H9 (cell line): ENCODE data around the gene CCNB2. TPM values are rescaled to one million over a fixed set of nuclear protein-coding genes. Genes with fewer than 3 reads are reported as not detected.

Experiments used
- DNase-seq: peaks from one replicate; pipeline ENCODE4 v3.0.0-alpha.2; 2017
- H2AFZ ChIP-seq: one replicate; pipeline ENCODE4 v1.6.1; 2013; ENCODE audit warnings: mild to moderate bottlenecking, low read length, control low read depth, moderate library complexity
- H2AK5ac ChIP-seq: 2 replicates; pipeline ENCODE4 v1.6.1; 2013; ENCODE audit warnings: low read length, control low read depth, mixed read lengths; ENCODE audit not compliant: insufficient read length
- H2BK120ac ChIP-seq: one replicate; pipeline ENCODE4 v1.6.1; 2013; ENCODE audit warnings: low read depth, mild to moderate bottlenecking, low read length, control low read depth, inconsistent platforms; ENCODE audit not compliant: poor library complexity, severe bottlenecking
- H2BK12ac ChIP-seq: 2 replicates; pipeline ENCODE4 v1.6.1; 2013; ENCODE audit warnings: low read length, control low read depth, mixed read lengths, low read depth; ENCODE audit not compliant: insufficient read length
- H2BK15ac ChIP-seq: 2 replicates; pipeline ENCODE4 v1.6.1; 2013; ENCODE audit warnings: low read depth, low read length, control low read depth
- H2BK20ac ChIP-seq: one replicate; pipeline ENCODE4 v1.6.1; 2013; ENCODE audit warnings: low read depth, mild to moderate bottlenecking, low read length, control low read depth, inconsistent platforms; ENCODE audit not compliant: poor library complexity, severe bottlenecking
- H2BK5ac ChIP-seq: 2 replicates; pipeline ENCODE4 v1.6.1; 2013; ENCODE audit warnings: low read length, control low read depth, mixed read lengths; ENCODE audit not compliant: insufficient read length
- H3K14ac ChIP-seq: 2 replicates; pipeline ENCODE4 v1.6.1; 2013; ENCODE audit warnings: low read length, control low read depth; ENCODE audit not compliant: insufficient read depth
- H3K18ac ChIP-seq: 2 replicates; pipeline ENCODE4 v1.6.1; 2013; ENCODE audit warnings: low read depth, mild to moderate bottlenecking, mixed read lengths, low read length, control low read depth; ENCODE audit not compliant: insufficient read length
- H3K23ac ChIP-seq: 2 replicates; pipeline ENCODE4 v1.6.1; 2013; ENCODE audit warnings: low read length, control low read depth, mixed read lengths, low read depth; ENCODE audit not compliant: insufficient read length
- H3K23me2 ChIP-seq: 2 replicates; pipeline ENCODE4 v1.6.1; 2013; ENCODE audit warnings: low read depth, mild to moderate bottlenecking, mixed read lengths, low read length, control low read depth; ENCODE audit not compliant: insufficient read length, poor library complexity, severe bottlenecking
- H3K27ac ChIP-seq: 2 replicates; pipeline ENCODE4 v1.5.1; 2013; ENCODE audit warnings: low read length, control low read depth, mixed read lengths, low read depth; ENCODE audit not compliant: insufficient read length
- H3K27me3 ChIP-seq: 2 replicates; pipeline ENCODE4 v1.6.1; 2013; ENCODE audit warnings: low read length, control low read depth, inconsistent platforms; ENCODE audit not compliant: insufficient read depth
- H3K4ac ChIP-seq: 2 replicates; pipeline ENCODE4 v1.6.1; 2013; ENCODE audit warnings: low read depth, mild to moderate bottlenecking, control low read depth, inconsistent platforms, low read length, moderate library complexity
- H3K4me1 ChIP-seq: 2 replicates; pipeline ENCODE4 v1.6.1; 2013; ENCODE audit warnings: low read length, control low read depth, inconsistent platforms; ENCODE audit not compliant: insufficient read depth
- H3K4me2 ChIP-seq: 2 replicates; pipeline ENCODE4 v1.6.1; 2013; ENCODE audit warnings: low read length, control low read depth, mixed read lengths; ENCODE audit not compliant: insufficient read length, insufficient read depth
- H3K56ac ChIP-seq: 2 replicates; pipeline ENCODE4 v1.6.1; 2013; ENCODE audit warnings: low read depth, mild to moderate bottlenecking, mixed read lengths, low read length, control low read depth; ENCODE audit not compliant: insufficient read length
- H3K79me1 ChIP-seq: 2 replicates; pipeline ENCODE4 v1.6.1; 2013; ENCODE audit warnings: low read depth, mild to moderate bottlenecking, moderate library complexity, low read length, control low read depth, inconsistent platforms; ENCODE audit not compliant: insufficient read depth, poor library complexity, severe bottlenecking
- H3K79me2 ChIP-seq: 2 replicates; pipeline ENCODE4 v1.6.1; 2013; ENCODE audit warnings: low read length, control low read depth, inconsistent platforms; ENCODE audit not compliant: insufficient read depth
- H3K9ac ChIP-seq: 2 replicates; pipeline ENCODE4 v1.6.1; 2013; ENCODE audit warnings: low read length, control low read depth, mixed read lengths; ENCODE audit not compliant: insufficient read length; ENCODE audit errors: extremely low read depth
- H3K9me3 ChIP-seq: one replicate; pipeline ENCODE4 v1.6.1; 2013; ENCODE audit warnings: low read depth, low read length, inconsistent platforms; ENCODE audit not compliant: control insufficient read depth
- H3T11ph ChIP-seq: one replicate; pipeline ENCODE4 v1.6.1; 2013; ENCODE audit warnings: mild to moderate bottlenecking, low read length, control low read depth, inconsistent platforms
- H4K20me1 ChIP-seq: one replicate; pipeline ENCODE4 v1.6.1; 2013; ENCODE audit not compliant: control insufficient read depth, insufficient read length, insufficient read depth
- H4K5ac ChIP-seq: 2 replicates; pipeline ENCODE4 v1.6.1; 2013; ENCODE audit warnings: low read depth, mild to moderate bottlenecking, mixed read lengths, low read length, control low read depth; ENCODE audit not compliant: insufficient read length
- H4K8ac ChIP-seq: replicated peaks from 2 replicates; pipeline ENCODE4 v1.6.1; 2013; ENCODE audit warnings: low read length, control low read depth, mixed read lengths, low read depth; ENCODE audit not compliant: insufficient read length
- H4K91ac ChIP-seq: 2 replicates; pipeline ENCODE4 v1.6.1; 2013; ENCODE audit warnings: low read depth, mild to moderate bottlenecking, moderate library complexity, mixed read lengths, low read length, control low read depth; ENCODE audit not compliant: insufficient read length
- H3K27ac Mint-ChIP-seq, 3 experiments: 2 replicates in 2 of 3; 3 replicates in 1 of 3; pipeline ENCODE4 v1.8.0; 2020 to 2021; ENCODE audit warnings: mixed read lengths in 3 of 3, mild to moderate bottlenecking in 1 of 3, moderate library complexity in 1 of 3
- H3K27me3 Mint-ChIP-seq: 2 replicates; pipeline ENCODE4 v1.8.0; 2021; ENCODE audit warnings: low read depth, mild to moderate bottlenecking, moderate library complexity, mixed read lengths
- H3K36me3 Mint-ChIP-seq, 3 experiments: 2 replicates in 2 of 3; 3 replicates in 1 of 3; pipeline ENCODE4 v1.8.0; 2020 to 2021; ENCODE audit warnings: low read depth in 3 of 3, mixed read lengths in 3 of 3; ENCODE audit not compliant: insufficient read depth in 1 of 3
- H3K4me1 Mint-ChIP-seq, 2 experiments: 2 replicates each; pipeline ENCODE4 v1.8.0; 2020; ENCODE audit warnings: mixed read lengths in 2 of 2
- H3K4me3 Mint-ChIP-seq, 2 experiments: 2 replicates in 1 of 2; 3 replicates in 1 of 2; pipeline ENCODE4 v1.8.0; 2020 to 2021; ENCODE audit warnings: mild to moderate bottlenecking in 2 of 2, mixed read lengths in 2 of 2, moderate library complexity in 1 of 2
- H3K9me3 Mint-ChIP-seq, 2 experiments: 2 replicates in 1 of 2; 3 replicates in 1 of 2; pipeline ENCODE4 v1.8.0; 2020; ENCODE audit warnings: mild to moderate bottlenecking in 2 of 2, mixed read lengths in 2 of 2, moderate library complexity in 1 of 2
- WGBS: extraction: QIAGEN DNeasy Blood & Tissue Kit; methylation state at CpG from one replicate; pipeline ENCODE4 v1.1.7; 2013; ENCODE audit warnings: missing lambda C conversion rate, low lambda C conversion rate, mixed read lengths; ENCODE audit not compliant: insufficient read length; ENCODE audit errors: extremely low coverage; 5-methylcytosine and 5-hydroxymethylcytosine counted together
- total RNA-seq: library from RNA; stranded (reverse); gene quantifications from 2 replicates; pipeline ENCODE4 v1.2.1, GENCODE V29; 2021
- TF ChIP-seq, protein P1 (sequence below): fragments of 200-600 bp; sonication (generic); conservative IDR thresholded peaks from 3 replicates; pipeline ENCODE4 v1.8.0; 2021; ENCODE audit warnings: antibody characterized with exemption, mild to moderate bottlenecking

CCNB2 gene
- total RNA-seq, 1 experiment from 2014 or later = 122 TPM

DNA sequence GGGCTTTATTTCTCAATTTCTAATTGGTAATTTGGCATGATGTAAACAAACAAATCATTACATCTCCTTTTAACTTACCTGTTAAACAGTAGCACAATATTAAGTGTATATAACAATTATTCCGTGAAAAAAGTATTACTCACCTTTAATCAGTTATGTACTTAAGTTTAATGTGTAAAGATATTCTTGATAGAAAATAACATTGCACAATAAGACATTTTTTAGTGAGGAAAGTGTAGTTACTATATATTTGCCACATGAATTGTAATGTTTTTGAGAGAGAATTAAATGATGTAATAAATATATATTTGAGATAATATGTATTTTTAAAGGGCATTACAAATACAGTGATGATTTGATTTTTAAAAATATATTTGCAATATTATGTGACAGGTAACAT, 10.9 kb upstream of the CCNB2 start:
- H2AFZ ChIP-seq = no peak overlapping the region
- DNase-seq = no peak
- no peak overlapping the region for H2AK5ac ChIP-seq
- H3K23me2 ChIP-seq = no peaks in the 10 kb centered on the region
- H3K9me3 Mint-ChIP-seq = no peaks in the 10 kb centered on the region
- no peak overlapping the region for H3K4me2 ChIP-seq
- no peaks in the 10 kb centered on the region for H3K79me1 ChIP-seq
- H3K9me3 ChIP-seq = no peaks in the 10 kb centered on the region
- H4K20me1 ChIP-seq = no peaks in the 10 kb centered on the region
- H4K8ac ChIP-seq = no peak overlapping the region
- no peak overlapping the region for H2BK20ac ChIP-seq
- no peaks in the 10 kb centered on the region for H3K79me2 ChIP-seq
- TF ChIP-seq, protein P1, sequence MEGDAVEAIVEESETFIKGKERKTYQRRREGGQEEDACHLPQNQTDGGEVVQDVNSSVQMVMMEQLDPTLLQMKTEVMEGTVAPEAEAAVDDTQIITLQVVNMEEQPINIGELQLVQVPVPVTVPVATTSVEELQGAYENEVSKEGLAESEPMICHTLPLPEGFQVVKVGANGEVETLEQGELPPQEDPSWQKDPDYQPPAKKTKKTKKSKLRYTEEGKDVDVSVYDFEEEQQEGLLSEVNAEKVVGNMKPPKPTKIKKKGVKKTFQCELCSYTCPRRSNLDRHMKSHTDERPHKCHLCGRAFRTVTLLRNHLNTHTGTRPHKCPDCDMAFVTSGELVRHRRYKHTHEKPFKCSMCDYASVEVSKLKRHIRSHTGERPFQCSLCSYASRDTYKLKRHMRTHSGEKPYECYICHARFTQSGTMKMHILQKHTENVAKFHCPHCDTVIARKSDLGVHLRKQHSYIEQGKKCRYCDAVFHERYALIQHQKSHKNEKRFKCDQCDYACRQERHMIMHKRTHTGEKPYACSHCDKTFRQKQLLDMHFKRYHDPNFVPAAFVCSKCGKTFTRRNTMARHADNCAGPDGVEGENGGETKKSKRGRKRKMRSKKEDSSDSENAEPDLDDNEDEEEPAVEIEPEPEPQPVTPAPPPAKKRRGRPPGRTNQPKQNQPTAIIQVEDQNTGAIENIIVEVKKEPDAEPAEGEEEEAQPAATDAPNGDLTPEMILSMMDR = no peak
- H2BK15ac ChIP-seq = no peak overlapping the region
- H3K56ac ChIP-seq = no peak overlapping the region
- WGBS = no CpG with 5 or more reads among the region's 1 CpG
- H3K9ac ChIP-seq = no peak overlapping the region
- H4K91ac ChIP-seq = no peak overlapping the region
- H3K4me1 ChIP-seq = no peaks in the 10 kb centered on the region
- H2BK12ac ChIP-seq = no peak overlapping the region
- H3K36me3 Mint-ChIP-seq = peaks cover 3 to 43% (median 40%) of the 10 kb centered on the region in 3 experiments; a peak in 5 of 7 replicates
- H3K27ac Mint-ChIP-seq = no peak overlapping the region
- no peak overlapping the region for H3K4ac ChIP-seq
- no peak overlapping the region for H3K14ac ChIP-seq
- no peaks in the 10 kb centered on the region for H3K4me1 Mint-ChIP-seq
- H3T11ph ChIP-seq = no peak overlapping the region
- no peak overlapping the region for H3K4me3 Mint-ChIP-seq
- H3K18ac ChIP-seq = no peak overlapping the region
- no peaks in the 10 kb centered on the region for H3K27me3 Mint-ChIP-seq
- no peaks in the 10 kb centered on the region for H3K27me3 ChIP-seq
- no peak overlapping the region for H2BK120ac ChIP-seq
- H3K27ac ChIP-seq = no peak overlapping the region
- H3K23ac ChIP-seq = no peak overlapping the region
- no peak overlapping the region for H4K5ac ChIP-seq
- H2BK5ac ChIP-seq = no peak overlapping the region
